AG09319 (cell line): ENCODE results near the gene DOHH.

Experiments
- DNase-seq: peaks from one replicate; pipeline ENCODE4 v3.0.0-alpha.2; 2010; ENCODE audit warnings: low read depth; ENCODE audit errors: extremely low read depth
- CTCF ChIP-seq: IDR thresholded peaks from 2 replicates; pipeline ENCODE4 v1.5.1; 2011; ENCODE audit warnings: low read depth, mild to moderate bottlenecking, inconsistent platforms, low read length, moderate library complexity

The DOHH gene

GRCh38 chr19:3537438-3538240 is 37.2 kb upstream of the DOHH start:
- DNase-seq: no peak
- TF ChIP-seq CTCF: no peak

GRCh38 chr19:3537101-3537437 is 36.6 kb upstream of the DOHH start:
- no peak for TF ChIP-seq CTCF
- DNase-seq: no peak

GRCh38 chr19:3536429-3537100 is 36.1 kb upstream of the DOHH start:
- no peak for TF ChIP-seq CTCF
- DNase-seq: no peak

DNA sequence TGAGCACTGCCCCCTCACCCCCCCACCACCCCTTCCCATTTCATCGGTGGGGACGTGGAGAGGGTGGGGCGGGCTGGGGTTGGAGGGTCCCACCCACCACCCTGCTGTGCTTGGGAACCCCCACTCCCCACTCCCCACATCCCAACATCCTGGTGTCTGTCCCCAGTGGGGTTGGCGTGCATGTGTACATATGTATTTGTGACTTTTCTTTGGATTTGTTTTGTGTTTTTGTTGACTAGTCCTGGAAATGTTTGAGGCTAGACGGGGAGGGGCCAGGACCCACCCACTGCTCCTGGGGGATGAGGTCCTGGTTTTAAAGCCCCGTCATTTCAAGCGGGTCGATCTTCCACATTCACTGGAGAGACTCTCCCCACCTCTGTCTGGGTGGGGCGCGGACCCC is 35.5 kb upstream of the DOHH start:
- no peak for TF ChIP-seq CTCF
- no peak for DNase-seq

- no peak for DNase-seq
- no peak for TF ChIP-seq CTCF
These were observed 35.1 kb upstream of the DOHH start for GRCh38 chr19:3535563-3535965.

DNA sequence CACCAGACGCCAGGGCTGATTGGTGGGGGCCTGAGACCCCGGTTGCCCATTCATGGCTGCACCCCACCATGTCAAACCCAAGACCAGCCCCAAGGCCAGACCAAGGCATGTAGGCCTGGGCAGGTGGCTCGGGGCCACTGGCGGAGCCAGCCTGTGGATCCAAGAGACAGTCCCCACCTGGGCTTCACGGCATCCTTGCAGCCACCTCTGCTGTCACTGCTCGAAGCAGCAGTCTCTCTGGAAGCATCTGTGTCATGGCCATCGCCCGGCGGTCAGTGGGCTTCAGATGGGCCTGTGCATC is 34.7 kb upstream of the DOHH start:
- TF ChIP-seq CTCF: no peak
- DNase-seq: no peak

DNA sequence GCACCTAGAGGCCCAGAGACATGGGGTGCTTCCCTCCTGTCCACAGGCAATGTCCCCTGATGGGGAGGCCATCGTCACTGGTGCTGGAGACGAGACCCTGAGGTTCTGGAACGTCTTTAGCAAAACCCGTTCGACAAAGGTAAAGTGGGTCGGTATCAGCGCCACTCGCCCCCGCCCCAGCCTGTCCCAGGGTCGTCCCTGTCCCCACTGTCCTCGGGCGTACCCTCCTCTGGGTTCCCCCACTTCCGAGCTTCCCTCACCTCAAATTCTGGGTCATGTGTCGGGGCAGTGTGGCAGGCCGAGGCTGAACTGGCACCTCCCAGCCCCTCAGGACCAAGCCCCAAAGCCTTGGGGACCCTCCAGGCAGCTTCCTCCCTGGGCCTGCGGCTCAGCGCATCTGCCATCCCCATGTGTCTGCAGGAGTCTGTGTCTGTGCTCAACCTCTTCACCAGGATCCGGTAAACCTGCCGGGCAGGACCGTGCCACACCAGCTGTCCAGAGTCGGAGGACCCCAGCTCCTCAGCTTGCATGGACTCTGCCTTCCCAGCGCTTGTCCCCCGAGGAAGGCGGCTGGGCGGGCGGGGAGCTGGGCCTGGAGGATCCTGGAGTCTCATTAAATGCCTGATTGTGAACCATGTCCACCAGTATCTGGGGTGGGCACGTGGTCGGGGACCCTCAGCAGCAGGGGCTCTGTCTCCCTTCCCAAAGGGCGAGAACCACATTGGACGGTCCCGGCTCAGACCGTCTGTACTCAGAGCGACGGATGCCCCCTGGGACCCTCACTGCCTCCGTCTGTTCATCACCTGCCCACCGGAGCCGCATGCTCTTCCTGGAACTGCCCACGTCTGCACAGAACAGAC is 34.1 kb upstream of the DOHH start:
- TF ChIP-seq CTCF: no peak
- DNase-seq: no peak
